Measurements from ENCODE around the gene MYLK4.

The MYLK4 gene

GRCh38 chr6:2643935-2644539 lies 106.7 kb downstream of the MYLK4 start:
- Mint-ChIP-seq H3K4me3 (no peak overlapping the region), H3K4me1 (no peaks in the 10 kb centered on the region), H3K9me3 (peaks cover 2% of the 10 kb centered on the region), H3K36me3 (ENCODE audit: low read depth) (no peaks in the 10 kb centered on the region), H3K27ac (no peak overlapping the region), H3K27me3 (ENCODE audit: low read depth) (peaks cover 28% of the 10 kb centered on the region)
- no peak for TF ChIP-seq CTCF (IDR thresholded peaks at IDR 0.05; ENCODE audit: unreplicated experiment in 3 of 3)

GRCh38 chr6:2643130-2643529 lies 107.6 kb downstream of the MYLK4 start:
- H3K27ac Mint-ChIP-seq: no peak overlapping the region
- no peak for TF ChIP-seq CTCF (IDR thresholded peaks at IDR 0.05; ENCODE audit: unreplicated experiment in 3 of 3)
- H3K27me3 Mint-ChIP-seq (ENCODE audit: low read depth): peaks cover 32% of the 10 kb centered on the region
- H3K4me3 Mint-ChIP-seq: no peak overlapping the region
- H3K36me3 Mint-ChIP-seq (ENCODE audit: low read depth): no peaks in the 10 kb centered on the region
- no peaks in the 10 kb centered on the region for H3K4me1 Mint-ChIP-seq
- no peaks in the 10 kb centered on the region for H3K9me3 Mint-ChIP-seq

- no peak for TF ChIP-seq CTCF (IDR thresholded peaks at IDR 0.05; ENCODE audit: unreplicated experiment in 3 of 3)
- Mint-ChIP-seq H3K4me3 (no peak overlapping the region), H3K27ac (no peak overlapping the region), H3K4me1 (no peaks in the 10 kb centered on the region), H3K36me3 (ENCODE audit: low read depth) (no peaks in the 10 kb centered on the region), H3K9me3 (peaks cover 4% of the 10 kb centered on the region), H3K27me3 (ENCODE audit: low read depth) (peaks cover 46% of the 10 kb centered on the region)
These were observed 109.5 kb downstream of the MYLK4 start for GRCh38 chr6:2641044-2641725.

- Mint-ChIP-seq H3K27ac (no peak overlapping the region), H3K27me3 (ENCODE audit: low read depth) (peaks cover 43% of the 10 kb centered on the region), H3K9me3 (peaks cover 4% of the 10 kb centered on the region), H3K4me1 (no peaks in the 10 kb centered on the region), H3K36me3 (ENCODE audit: low read depth) (no peaks in the 10 kb centered on the region), H3K4me3 (no peak overlapping the region)
- TF ChIP-seq CTCF (IDR thresholded peaks at IDR 0.05; ENCODE audit: unreplicated experiment in 3 of 3): no peak
These were observed 110.2 kb downstream of the MYLK4 start for GRCh38 chr6:2640551-2640950.

- no peaks in the 10 kb centered on the region for H3K4me1 Mint-ChIP-seq
- H3K27me3 Mint-ChIP-seq (ENCODE audit: low read depth): peaks cover 40% of the 10 kb centered on the region
- H3K27ac Mint-ChIP-seq: no peak overlapping the region
- H3K36me3 Mint-ChIP-seq (ENCODE audit: low read depth): no peaks in the 10 kb centered on the region
- H3K4me3 Mint-ChIP-seq: no peak overlapping the region
- TF ChIP-seq CTCF (IDR thresholded peaks at IDR 0.05; ENCODE audit: unreplicated experiment in 3 of 3): no peak
- peaks cover 4% of the 10 kb centered on the region for H3K9me3 Mint-ChIP-seq
These were observed 110.8 kb downstream of the MYLK4 start for GRCh38 chr6:2639896-2640295.

- no peaks in the 10 kb centered on the region for H3K36me3 Mint-ChIP-seq (ENCODE audit: low read depth)
- no peak for TF ChIP-seq CTCF (IDR thresholded peaks at IDR 0.05; ENCODE audit: unreplicated experiment in 3 of 3)
- no peak overlapping the region for H3K27ac Mint-ChIP-seq
These were observed 111.6 kb downstream of the MYLK4 start for GRCh38 chr6:2639167-2639566.

More at GRCh38 chr6:2639167-2639566, 111.6 kb downstream of the MYLK4 start:
- peaks cover 40% of the 10 kb centered on the region for H3K27me3 Mint-ChIP-seq (ENCODE audit: low read depth)
- H3K4me3 Mint-ChIP-seq: no peak overlapping the region
- H3K9me3 Mint-ChIP-seq: peaks cover 4% of the 10 kb centered on the region
- H3K4me1 Mint-ChIP-seq: peaks cover 7% of the 10 kb centered on the region
